Spleen (tissue), 11 donors: ENCODE measurements around the gene BBOX1. TPM values are rescaled to one million over a fixed set of nuclear protein-coding genes. Genes with fewer than 3 reads are reported as not detected.

ENCODE experiments used
- DNase-seq: peaks from one replicate; pipeline ENCODE4 v3.0.0-alpha.2; 2020
- H3K27ac ChIP-seq, 8 donors: fragments of 200-600 bp; sonication (generic) in 7 of 8; 1 replicate in 4 of 8; 2 replicates in 4 of 8; pipeline versions ENCODE4 v1.5.0 to v1.8.0; 2016 to 2021; ENCODE audit warnings: inconsistent platforms in 4 of 8, mild to moderate bottlenecking in 4 of 8, moderate library complexity in 1 of 8
- H3K27me3 ChIP-seq, 7 donors: fragments of 200-600 bp; sonication (generic) in 6 of 7; replicated peaks in 1 of 7; 1 replicate in 4 of 7; 2 replicates in 3 of 7; pipeline versions ENCODE4 v1.5.0 to v1.8.0; 2016 to 2021; ENCODE audit warnings: inconsistent platforms in 3 of 7, mild to moderate bottlenecking in 1 of 7
- H3K36me3 ChIP-seq, 6 donors: fragments of 200-600 bp; sonication (generic) in 5 of 6; 1 replicate in 4 of 6; 2 replicates in 2 of 6; pipeline versions ENCODE4 v1.5.0 to v1.8.0; 2016 to 2021; ENCODE audit warnings: inconsistent platforms in 2 of 6
- H3K4me1 ChIP-seq, 6 donors: fragments of 200-600 bp; sonication (generic) in 5 of 6; 1 replicate in 3 of 6; 2 replicates in 3 of 6; pipeline versions ENCODE4 v1.5.0 to v1.8.0; 2016 to 2021; ENCODE audit warnings: inconsistent platforms in 3 of 6
- H3K4me3 ChIP-seq, 8 donors: fragments of 200-600 bp; sonication (generic) in 7 of 8; 1 replicate in 4 of 8; 2 replicates in 4 of 8; pipeline versions ENCODE4 v1.5.0 to v1.8.0; 2016 to 2021; ENCODE audit warnings: inconsistent platforms in 4 of 8, mild to moderate bottlenecking in 4 of 8, moderate library complexity in 2 of 8
- H3K9me3 ChIP-seq, 8 donors: fragments of 200-600 bp; sonication (generic) in 7 of 8; 1 replicate in 4 of 8; 2 replicates in 4 of 8; pipeline versions ENCODE4 v1.5.0 to v1.8.0; 2016 to 2021; ENCODE audit warnings: inconsistent platforms in 4 of 8
- POLR2A ChIP-seq, 3 donors: fragments of 450-650 bp; IDR thresholded peaks; one replicate each; pipeline ENCODE4 v1.5.1; 2017; ENCODE audit warnings: antibody characterized with exemption in 3 of 3, mild to moderate bottlenecking in 1 of 3
- POLR2AphosphoS5 ChIP-seq, 3 donors: sonication (generic); formaldehyde crosslinking; IDR thresholded peaks; one replicate each; pipeline ENCODE4 v1.5.1; 2017; ENCODE audit warnings: antibody characterized with exemption in 3 of 3
- WGBS, 5 donors: extraction: QIAGEN DNeasy Blood & Tissue Kit in 3 of 5; methylation state at CpG; one replicate each; pipeline versions ENCODE4 v1.1.5 to v1.1.7; 2013 to 2018; 5-methylcytosine and 5-hydroxymethylcytosine counted together
- intact Hi-C: fragments of 100-400 bp; cut with DNase I; formaldehyde crosslinking; loops from one replicate; pipeline ENCODE4 v1.15.0; 2023; ENCODE audit warnings: low total_unique reads
- polyA plus RNA-seq, 3 donors: library from polyadenylated mRNA; stranded (reverse); fragments of 200-250 nt; gene quantifications; one replicate each; pipeline ENCODE4 v1.2.1, GENCODE V29; 2013
- total RNA-seq, 7 donors: library from RNA; depleted of rRNA in 3 of 7; stranded (reverse); fragments of >200 nt in 3 of 7; fragmentation: NEBNext Ultra II Directional in 4 of 7; extraction: Animal tissue kit (Norgen Biotek cat#: 25700) in 4 of 7; gene quantifications; one replicate each; pipeline versions ENCODE4 v1.1.0 to v1.2.1, GENCODE V29; 2016 to 2021
- TF ChIP-seq, protein P1 (sequence below), 11 experiments: fragments of 200-600 bp in 7 of 11; fragments of 450-650 bp in 4 of 11; sonication (generic) in 4 of 11; IDR thresholded peaks in 8 of 11; conservative IDR thresholded peaks in 3 of 11; 1 replicate in 7 of 11; 2 replicates in 4 of 11; pipeline versions ENCODE4 v1.4.0 to v1.8.0; 2016 to 2021; ENCODE audit warnings: antibody characterized with exemption in 11 of 11, inconsistent platforms in 4 of 11, mild to moderate bottlenecking in 1 of 11
- donor health status: healthy with polysubstance abuse.
- donor health status: DM: no; HTN: no; CAD: no; lungs with moderate emphysema.
- donor health status: DM: no; HTN: no; CAD: no.
- donor health status: Bipolar disorder and iron deficiency.
- donor health status: healthy.
- donor health status: DM: no; HTN: no; CAD: no.
- donor health status: DM: yes; HTN: yes; CAD: no.

Gene BBOX1
- total and polyA plus RNA-seq, 10 donors: not detected

DNA sequence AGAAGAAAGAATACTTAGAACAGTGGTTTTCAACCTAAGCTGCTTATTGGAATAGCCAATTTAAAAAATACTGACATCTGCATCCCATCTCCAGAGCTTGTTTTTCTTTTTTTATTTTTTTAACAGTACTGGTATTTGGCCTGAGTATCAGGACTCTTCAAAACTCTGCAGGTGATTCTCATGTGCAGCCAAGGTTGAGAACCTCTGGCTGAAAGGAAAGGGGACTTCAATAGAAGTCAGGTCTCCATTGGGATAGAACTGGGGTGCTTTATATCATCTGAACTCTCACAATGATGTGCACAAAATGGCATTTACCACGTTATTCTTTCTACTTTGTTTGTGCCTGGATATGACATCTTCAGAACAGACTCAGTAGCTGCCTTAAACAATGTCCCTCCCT, 55.3 kb downstream of the BBOX1 start:
- H3K36me3 ChIP-seq: no peaks in the 10 kb centered on the region
- no peak overlapping the region for H3K27ac ChIP-seq
- H3K27me3 ChIP-seq: no peaks in the 10 kb centered on the region
- TF ChIP-seq POLR2A (IDR thresholded peaks at IDR 0.05) (no peak), POLR2AphosphoS5 (IDR thresholded peaks at IDR 0.05) (no peak)
- TF ChIP-seq, protein P1, sequence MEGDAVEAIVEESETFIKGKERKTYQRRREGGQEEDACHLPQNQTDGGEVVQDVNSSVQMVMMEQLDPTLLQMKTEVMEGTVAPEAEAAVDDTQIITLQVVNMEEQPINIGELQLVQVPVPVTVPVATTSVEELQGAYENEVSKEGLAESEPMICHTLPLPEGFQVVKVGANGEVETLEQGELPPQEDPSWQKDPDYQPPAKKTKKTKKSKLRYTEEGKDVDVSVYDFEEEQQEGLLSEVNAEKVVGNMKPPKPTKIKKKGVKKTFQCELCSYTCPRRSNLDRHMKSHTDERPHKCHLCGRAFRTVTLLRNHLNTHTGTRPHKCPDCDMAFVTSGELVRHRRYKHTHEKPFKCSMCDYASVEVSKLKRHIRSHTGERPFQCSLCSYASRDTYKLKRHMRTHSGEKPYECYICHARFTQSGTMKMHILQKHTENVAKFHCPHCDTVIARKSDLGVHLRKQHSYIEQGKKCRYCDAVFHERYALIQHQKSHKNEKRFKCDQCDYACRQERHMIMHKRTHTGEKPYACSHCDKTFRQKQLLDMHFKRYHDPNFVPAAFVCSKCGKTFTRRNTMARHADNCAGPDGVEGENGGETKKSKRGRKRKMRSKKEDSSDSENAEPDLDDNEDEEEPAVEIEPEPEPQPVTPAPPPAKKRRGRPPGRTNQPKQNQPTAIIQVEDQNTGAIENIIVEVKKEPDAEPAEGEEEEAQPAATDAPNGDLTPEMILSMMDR (IDR thresholded peaks at IDR 0.05 in 8 of 11, conservative IDR thresholded peaks at IDR 0.05 in 3 of 11): no peak
- intact Hi-C loops: no loop called here
- WGBS, 5 donors: 49 to 57% (median 55%) methylated on average over 1 of the region's 1 CpG
- DNase-seq: no peak
- peaks cover 0 to 21% (median 13%) of the 10 kb centered on the region in 8 donors for H3K9me3 ChIP-seq
- H3K4me1 ChIP-seq: peaks cover 0 to 4% (median 0%) of the 10 kb centered on the region in 6 donors
- H3K4me3 ChIP-seq: no peak overlapping the region

DNA sequence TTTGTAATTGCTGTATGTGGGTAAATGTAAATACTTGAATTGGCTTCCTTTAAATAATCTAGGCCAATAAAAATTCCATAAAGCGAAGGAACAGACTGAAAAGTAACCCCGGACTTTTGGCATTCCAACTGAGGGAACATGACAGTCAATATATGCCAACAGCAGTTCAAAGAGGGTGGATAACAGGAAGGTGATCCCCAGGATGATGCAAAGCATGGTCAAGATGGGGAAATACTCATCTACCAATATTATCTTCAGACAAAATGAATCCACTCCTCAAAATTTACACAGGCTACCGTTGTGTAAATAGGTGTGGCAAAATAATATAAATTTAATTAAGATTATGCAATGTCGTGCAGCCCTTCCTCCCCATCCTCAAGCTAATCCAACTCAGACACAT, 56.9 kb downstream of the BBOX1 start:
- WGBS, 5 donors: 85 to 92% (median 89%) methylated on average over 4 of the region's 4 CpGs
- TF ChIP-seq, protein P1 (IDR thresholded peaks at IDR 0.05 in 8 of 11, conservative IDR thresholded peaks at IDR 0.05 in 3 of 11): no peak
- no peak for TF ChIP-seq POLR2AphosphoS5 (IDR thresholded peaks at IDR 0.05)
- no peak for TF ChIP-seq POLR2A (IDR thresholded peaks at IDR 0.05)

DNA sequence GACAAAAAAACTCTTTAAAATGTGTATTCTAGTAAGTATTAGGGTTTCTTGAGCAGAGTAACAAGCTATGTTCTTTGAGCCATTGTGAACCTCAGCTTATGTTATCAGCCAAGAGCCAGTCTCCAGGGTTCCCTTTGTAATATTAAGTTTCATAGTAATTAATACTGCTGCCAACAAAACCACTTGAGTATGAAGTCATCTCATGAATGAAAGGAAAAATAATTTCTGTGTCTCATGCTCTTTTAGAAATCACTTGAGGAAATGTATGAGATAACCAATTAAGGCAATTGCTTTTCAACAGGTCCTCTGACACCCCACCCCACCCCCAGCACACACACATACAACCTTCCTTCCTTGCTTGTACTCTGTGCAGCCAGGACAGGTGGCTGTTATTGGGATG, 59.9 kb downstream of the BBOX1 start:
- H3K4me3 ChIP-seq: no peak overlapping the region
- TF ChIP-seq POLR2AphosphoS5 (IDR thresholded peaks at IDR 0.05): no peak
- no peak for TF ChIP-seq POLR2A (IDR thresholded peaks at IDR 0.05)
- TF ChIP-seq, protein P1 (IDR thresholded peaks at IDR 0.05 in 8 of 11, conservative IDR thresholded peaks at IDR 0.05 in 3 of 11): no peak
- no peak for DNase-seq
- no peaks in the 10 kb centered on the region for H3K9me3 ChIP-seq
- H3K27me3 ChIP-seq: no peaks in the 10 kb centered on the region
- H3K36me3 ChIP-seq: no peaks in the 10 kb centered on the region
- intact Hi-C loops: no loop called here
- H3K27ac ChIP-seq: no peak overlapping the region
- H3K4me1 ChIP-seq: no peaks in the 10 kb centered on the region

More for the DNA sequence above, 56.9 kb downstream of the BBOX1 start:
- intact Hi-C loops: no loop called here
- Histone ChIP-seq H3K27me3 (no peaks in the 10 kb centered on the region), H3K4me3 (no peak overlapping the region), H3K4me1 (no peaks in the 10 kb centered on the region), H3K9me3 (peaks cover 0 to 5% (median 0%) of the 10 kb centered on the region in 8 donors), H3K27ac (no peak overlapping the region), H3K36me3 (no peaks in the 10 kb centered on the region)
- DNase-seq: no peak

DNA sequence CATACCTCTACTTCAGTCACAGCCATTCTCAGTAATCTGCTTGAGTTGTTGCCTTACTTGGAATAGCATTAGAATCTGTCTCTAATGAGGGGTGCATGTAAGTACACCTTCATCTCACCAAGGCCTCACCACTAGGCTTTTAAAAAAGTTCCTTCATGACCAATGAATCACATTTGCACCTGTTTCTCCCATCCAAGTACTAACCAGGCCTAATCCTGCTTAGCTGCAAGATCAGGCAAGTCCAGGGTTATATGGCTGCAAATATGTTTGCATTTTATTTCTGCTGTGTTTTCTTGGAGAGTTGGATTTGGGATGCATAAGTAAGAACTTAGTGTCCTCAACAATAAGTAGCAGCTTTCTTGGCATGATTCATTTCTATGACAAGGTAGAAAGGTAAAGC, 66.9 kb downstream of the BBOX1 start:
- Histone ChIP-seq H3K27ac (no peak overlapping the region), H3K4me3 (no peak overlapping the region), H3K36me3 (no peaks in the 10 kb centered on the region), H3K4me1 (no peaks in the 10 kb centered on the region), H3K9me3 (no peaks in the 10 kb centered on the region), H3K27me3 (no peaks in the 10 kb centered on the region)
- no peak for DNase-seq
- intact Hi-C loops: no loop called here
- TF ChIP-seq POLR2A (IDR thresholded peaks at IDR 0.05): no peak

DNA sequence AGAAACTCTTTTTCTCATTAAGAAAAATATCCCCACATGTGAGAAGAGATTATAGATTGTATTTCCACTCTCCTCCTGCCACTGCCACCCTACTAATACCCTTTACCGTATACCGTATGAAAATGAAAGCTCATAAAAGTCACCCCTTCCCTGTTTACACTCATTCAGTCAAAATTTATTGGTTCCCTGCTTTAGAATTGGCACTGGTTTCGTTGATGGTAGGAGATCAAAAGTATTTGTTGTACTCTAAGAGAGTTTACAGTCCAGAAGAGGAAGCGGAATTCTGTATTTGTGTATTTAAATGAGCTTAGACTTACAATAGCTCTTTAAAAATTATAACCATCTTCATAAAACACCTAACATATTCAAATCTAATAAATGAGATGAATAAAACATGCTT, 68.2 kb downstream of the BBOX1 start:
- Histone ChIP-seq H3K4me3 (no peak overlapping the region), H3K4me1 (no peaks in the 10 kb centered on the region), H3K36me3 (no peaks in the 10 kb centered on the region), H3K27me3 (no peaks in the 10 kb centered on the region), H3K27ac (no peak overlapping the region), H3K9me3 (no peaks in the 10 kb centered on the region)
- WGBS, 5 donors: 76 to 89% (median 84%) methylated on average over 4 of the region's 4 CpGs
- TF ChIP-seq POLR2A (IDR thresholded peaks at IDR 0.05): no peak
- TF ChIP-seq POLR2AphosphoS5 (IDR thresholded peaks at IDR 0.05): no peak
- TF ChIP-seq, protein P1 (IDR thresholded peaks at IDR 0.05 in 8 of 11, conservative IDR thresholded peaks at IDR 0.05 in 3 of 11): no peak
- intact Hi-C loops: no loop called here
- no peak for DNase-seq
